ENCODE measurements around the gene TTC3.

TTC3 gene

DNA sequence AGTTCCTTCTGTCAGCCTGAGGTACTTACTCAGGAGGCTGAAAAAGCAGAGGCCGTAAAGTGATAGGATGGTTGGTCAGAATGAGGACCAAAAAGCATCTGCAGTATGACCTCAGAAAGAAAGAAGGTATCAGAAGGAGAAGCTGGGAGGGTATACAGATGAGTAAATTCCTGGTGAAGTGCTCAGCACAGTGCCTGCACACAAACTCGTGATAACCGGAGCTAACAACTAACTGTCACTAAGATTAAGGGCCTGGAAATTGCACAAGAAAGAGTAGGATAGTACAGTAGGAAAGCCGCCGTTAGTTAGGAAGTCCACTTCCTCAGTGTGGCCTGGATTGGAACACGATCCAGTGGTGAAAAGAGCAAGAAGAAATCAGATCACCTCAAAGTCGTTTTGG is 131.5 kb downstream of the TTC3 start:
- Histone ChIP-seq H3K4me3 (ENCODE audit: low read depth in 1 of 2, low read length in 2 of 2) (no peak overlapping the region), H3K79me2 (ENCODE audit: insufficient read depth, low read length) (no peaks in the 10 kb centered on the region), H4K20me1 (ENCODE audit: insufficient read depth, low read length) (no peaks in the 10 kb centered on the region), H3K9ac (ENCODE audit: low read depth, low read length) (no peak overlapping the region), H3K27ac (ENCODE audit: low read length) (no peak overlapping the region), H3K36me3 (ENCODE audit: insufficient read depth, low read length) (peaks cover 36% of the 10 kb centered on the region), H2AFZ (ENCODE audit: low read depth, low read length) (no peak overlapping the region), H3K9me3 (ENCODE audit: insufficient read depth, low read length, severe bottlenecking) (peaks cover 6% of the 10 kb centered on the region), H3K4me1 (ENCODE audit: insufficient read depth, low read length) (no peaks in the 10 kb centered on the region), H3K4me2 (ENCODE audit: insufficient read depth, low read length) (no peak overlapping the region), H3K27me3 (ENCODE audit: insufficient read depth, low read length, poor library complexity) (no peaks in the 10 kb centered on the region)
- no peak for ATAC-seq (ENCODE audit: insufficient read depth, low read depth)
- no peak for DNase-seq
- TF ChIP-seq EZH2 (IDR thresholded peaks at IDR 0.05; ENCODE audit: borderline replicate concordance, low read depth, low read length, severe bottlenecking): no peak
- TF ChIP-seq, protein P1, sequence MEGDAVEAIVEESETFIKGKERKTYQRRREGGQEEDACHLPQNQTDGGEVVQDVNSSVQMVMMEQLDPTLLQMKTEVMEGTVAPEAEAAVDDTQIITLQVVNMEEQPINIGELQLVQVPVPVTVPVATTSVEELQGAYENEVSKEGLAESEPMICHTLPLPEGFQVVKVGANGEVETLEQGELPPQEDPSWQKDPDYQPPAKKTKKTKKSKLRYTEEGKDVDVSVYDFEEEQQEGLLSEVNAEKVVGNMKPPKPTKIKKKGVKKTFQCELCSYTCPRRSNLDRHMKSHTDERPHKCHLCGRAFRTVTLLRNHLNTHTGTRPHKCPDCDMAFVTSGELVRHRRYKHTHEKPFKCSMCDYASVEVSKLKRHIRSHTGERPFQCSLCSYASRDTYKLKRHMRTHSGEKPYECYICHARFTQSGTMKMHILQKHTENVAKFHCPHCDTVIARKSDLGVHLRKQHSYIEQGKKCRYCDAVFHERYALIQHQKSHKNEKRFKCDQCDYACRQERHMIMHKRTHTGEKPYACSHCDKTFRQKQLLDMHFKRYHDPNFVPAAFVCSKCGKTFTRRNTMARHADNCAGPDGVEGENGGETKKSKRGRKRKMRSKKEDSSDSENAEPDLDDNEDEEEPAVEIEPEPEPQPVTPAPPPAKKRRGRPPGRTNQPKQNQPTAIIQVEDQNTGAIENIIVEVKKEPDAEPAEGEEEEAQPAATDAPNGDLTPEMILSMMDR (IDR thresholded peaks at IDR 0.05; ENCODE audit: borderline replicate concordance, extremely low read depth, low read length, poor library complexity, severe bottlenecking): no peak

DNA sequence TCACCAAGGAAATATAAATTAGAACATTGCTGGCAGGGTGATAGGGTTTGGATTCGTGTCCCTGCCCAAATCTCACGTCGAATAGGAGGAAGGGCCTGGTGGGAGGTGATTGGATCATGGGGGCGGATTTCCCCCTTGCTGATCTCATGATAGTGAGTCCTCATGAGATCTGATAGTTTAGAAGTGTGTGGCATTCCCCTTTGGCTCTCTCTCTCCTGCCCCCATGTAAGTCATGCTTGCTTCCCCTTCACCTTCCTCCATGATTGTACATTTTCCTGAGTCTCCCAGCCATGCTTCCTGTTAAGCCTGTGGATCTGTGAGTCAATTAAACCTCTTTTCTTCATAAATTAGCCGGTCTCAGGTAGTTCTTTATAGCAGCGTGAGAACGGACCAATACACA is 133.4 kb downstream of the TTC3 start:
- Histone ChIP-seq H3K4me2 (ENCODE audit: insufficient read depth, low read length) (no peak overlapping the region), H3K9me3 (ENCODE audit: insufficient read depth, low read length, severe bottlenecking) (peaks cover 10% of the 10 kb centered on the region), H3K4me1 (ENCODE audit: insufficient read depth, low read length) (no peaks in the 10 kb centered on the region), H3K4me3 (ENCODE audit: low read depth in 1 of 2, low read length in 2 of 2) (no peak overlapping the region), H3K27me3 (ENCODE audit: insufficient read depth, low read length, poor library complexity) (no peaks in the 10 kb centered on the region), H3K79me2 (ENCODE audit: insufficient read depth, low read length) (no peaks in the 10 kb centered on the region), H3K27ac (ENCODE audit: low read length) (no peak overlapping the region), H4K20me1 (ENCODE audit: insufficient read depth, low read length) (no peaks in the 10 kb centered on the region), H3K9ac (ENCODE audit: low read depth, low read length) (no peak overlapping the region), H3K36me3 (ENCODE audit: insufficient read depth, low read length) (peaks cover 17% of the 10 kb centered on the region; the same call in 1 of the 2 replicates), H2AFZ (ENCODE audit: low read depth, low read length) (no peak overlapping the region)
- ATAC-seq (ENCODE audit: insufficient read depth, low read depth): no peak
- no peak for TF ChIP-seq EZH2 (IDR thresholded peaks at IDR 0.05; ENCODE audit: borderline replicate concordance, low read depth, low read length, severe bottlenecking)
- TF ChIP-seq, protein P1 (IDR thresholded peaks at IDR 0.05; ENCODE audit: borderline replicate concordance, extremely low read depth, low read length, poor library complexity, severe bottlenecking): no peak
- no peak for DNase-seq

DNA sequence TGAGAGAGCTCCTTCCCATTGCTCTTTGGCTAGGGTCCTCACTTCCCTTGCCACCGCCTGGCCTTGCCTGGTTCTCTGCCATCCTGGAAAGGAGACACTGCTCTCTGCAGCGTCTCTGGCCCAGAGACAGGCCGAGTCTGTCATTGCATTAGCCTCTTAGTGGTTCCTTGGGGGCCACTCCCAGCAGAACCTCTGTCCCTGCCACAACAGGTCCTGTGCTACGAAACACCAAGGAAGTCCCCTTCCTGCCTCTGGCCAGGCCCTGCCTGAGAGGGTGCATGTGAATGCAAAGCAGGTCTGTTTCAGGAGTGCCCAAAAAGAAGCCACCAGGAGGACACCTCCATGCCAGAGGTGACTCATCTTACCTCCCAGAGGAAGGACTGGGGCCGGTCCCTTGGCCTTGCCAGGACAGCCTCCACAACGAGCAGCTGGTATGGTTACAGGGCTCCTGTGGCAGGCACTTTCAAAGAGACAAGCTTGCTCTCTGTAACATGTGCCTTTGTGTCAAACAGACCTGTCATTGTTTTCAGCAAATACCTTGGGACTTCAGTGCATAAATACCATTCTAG is 134.5 kb downstream of the TTC3 start:
- ATAC-seq (ENCODE audit: insufficient read depth, low read depth) (peak; percentile 48), DNase-seq (no peak)
- peaks cover 10% of the 10 kb centered on the region for H3K9me3 ChIP-seq (ENCODE audit: insufficient read depth, low read length, severe bottlenecking)
- peaks cover 9% of the 10 kb centered on the region; the same call in 1 of the 2 replicates for H3K36me3 ChIP-seq (ENCODE audit: insufficient read depth, low read length)
- no peak overlapping the region for H3K9ac ChIP-seq (ENCODE audit: low read depth, low read length)
- H3K79me2 ChIP-seq (ENCODE audit: insufficient read depth, low read length): no peaks in the 10 kb centered on the region
- no peaks in the 10 kb centered on the region for H3K4me1 ChIP-seq (ENCODE audit: insufficient read depth, low read length)
- H3K27me3 ChIP-seq (ENCODE audit: insufficient read depth, low read length, poor library complexity): no peaks in the 10 kb centered on the region
- no peak overlapping the region for H3K4me3 ChIP-seq (ENCODE audit: low read depth in 1 of 2, low read length in 2 of 2)
- H3K27ac ChIP-seq (ENCODE audit: low read length): no peak overlapping the region
- H3K4me2 ChIP-seq (ENCODE audit: insufficient read depth, low read length): no peak overlapping the region
- no peak overlapping the region for H2AFZ ChIP-seq (ENCODE audit: low read depth, low read length)
- TF ChIP-seq, protein P1 (IDR thresholded peaks at IDR 0.05; ENCODE audit: borderline replicate concordance, extremely low read depth, low read length, poor library complexity, severe bottlenecking): no peak
- no peak for TF ChIP-seq EZH2 (IDR thresholded peaks at IDR 0.05; ENCODE audit: borderline replicate concordance, low read depth, low read length, severe bottlenecking)
- no peaks in the 10 kb centered on the region for H4K20me1 ChIP-seq (ENCODE audit: insufficient read depth, low read length)

Data from DND-41 (cell line).